ENCODE data around the gene MTHFD1L. TPM values are rescaled to one million over a fixed set of nuclear protein-coding genes. Genes with fewer than 3 reads are reported as not detected.

Gene MTHFD1L
- total and polyA plus RNA-seq, 2 donors (not counting 3 experiments of a cell fraction or from before 2014, with no cell fraction given) = 40.2 to 120 TPM

DNA sequence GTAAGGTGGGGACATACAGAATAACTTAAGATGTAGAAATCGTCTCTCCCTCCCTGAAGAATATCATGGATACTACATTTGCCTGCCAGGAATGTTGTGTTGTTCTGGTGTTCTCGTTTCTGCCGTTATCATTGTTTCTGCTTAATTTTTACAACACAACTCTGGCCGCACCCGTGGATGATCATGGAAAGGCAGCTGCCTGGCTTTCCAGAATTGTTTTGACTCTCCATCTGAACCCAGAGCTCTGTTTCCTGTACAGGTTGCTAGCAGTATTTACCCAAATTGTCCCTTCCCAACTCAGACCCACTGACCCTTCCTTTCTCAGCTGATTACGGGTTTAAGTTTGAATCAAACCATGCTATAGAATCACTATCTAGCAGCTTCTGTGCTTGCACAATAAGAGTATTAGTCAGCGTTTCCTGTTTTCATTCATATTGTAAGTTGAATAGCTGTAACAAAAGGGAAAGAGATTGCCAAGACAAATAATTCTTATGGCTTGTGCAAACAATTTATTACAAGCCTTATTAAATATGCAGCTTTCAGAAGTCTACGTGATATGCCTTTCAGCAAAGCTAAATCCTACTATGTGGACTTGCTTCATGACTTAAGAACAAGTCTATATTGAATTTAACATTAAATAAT is 139.0 kb downstream of the MTHFD1L start:
- no peak overlapping the region for H2AFZ ChIP-seq (ENCODE audit: low read depth, low read length)
- no peak overlapping the region for H3K4me3 ChIP-seq (replicated peaks in 1 of 3; ENCODE audit: insufficient read depth in 1 of 3, low read depth in 1 of 3, low read length in 3 of 3)
- TF ChIP-seq MYC (IDR thresholded peaks at IDR 0.05; ENCODE audit: low read depth, low read length) (no peak), POLR2A (IDR thresholded peaks at IDR 0.05; ENCODE audit: low read depth, low read length) (peak; percentile 71), JUN (IDR thresholded peaks at IDR 0.05; ENCODE audit: borderline replicate concordance, insufficient read depth, insufficient read length, low read depth) (peak; percentile 98), GATA2 (IDR thresholded peaks at IDR 0.05; ENCODE audit: insufficient read depth, insufficient read length, low read depth, low read length) (peak; percentile 85), FOS (IDR thresholded peaks at IDR 0.05; ENCODE audit: borderline replicate concordance, insufficient read depth, low read length) (peak; percentile 95), POLR2AphosphoS5 (IDR thresholded peaks at IDR 0.05; ENCODE audit: insufficient read depth, low read depth, low read length) (peak; percentile 80), EZH2 (IDR thresholded peaks at IDR 0.05; ENCODE audit: borderline replicate concordance, low read depth, low read length, severe bottlenecking) (no peak), MAX (IDR thresholded peaks at IDR 0.05; ENCODE audit: insufficient read depth, insufficient read length) (no peak)
- TF ChIP-seq, protein P1, sequence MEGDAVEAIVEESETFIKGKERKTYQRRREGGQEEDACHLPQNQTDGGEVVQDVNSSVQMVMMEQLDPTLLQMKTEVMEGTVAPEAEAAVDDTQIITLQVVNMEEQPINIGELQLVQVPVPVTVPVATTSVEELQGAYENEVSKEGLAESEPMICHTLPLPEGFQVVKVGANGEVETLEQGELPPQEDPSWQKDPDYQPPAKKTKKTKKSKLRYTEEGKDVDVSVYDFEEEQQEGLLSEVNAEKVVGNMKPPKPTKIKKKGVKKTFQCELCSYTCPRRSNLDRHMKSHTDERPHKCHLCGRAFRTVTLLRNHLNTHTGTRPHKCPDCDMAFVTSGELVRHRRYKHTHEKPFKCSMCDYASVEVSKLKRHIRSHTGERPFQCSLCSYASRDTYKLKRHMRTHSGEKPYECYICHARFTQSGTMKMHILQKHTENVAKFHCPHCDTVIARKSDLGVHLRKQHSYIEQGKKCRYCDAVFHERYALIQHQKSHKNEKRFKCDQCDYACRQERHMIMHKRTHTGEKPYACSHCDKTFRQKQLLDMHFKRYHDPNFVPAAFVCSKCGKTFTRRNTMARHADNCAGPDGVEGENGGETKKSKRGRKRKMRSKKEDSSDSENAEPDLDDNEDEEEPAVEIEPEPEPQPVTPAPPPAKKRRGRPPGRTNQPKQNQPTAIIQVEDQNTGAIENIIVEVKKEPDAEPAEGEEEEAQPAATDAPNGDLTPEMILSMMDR (IDR thresholded peaks at IDR 0.05; ENCODE audit: extremely low read depth in 1 of 2, insufficient read depth in 1 of 2, low read depth in 1 of 2, low read length in 2 of 2) = no peak
- intact Hi-C loops (cut with micrococcal nuclease) (loop anchor here (1.0 to 2.0 kb wide), 7 partner anchors 23 to 320 kb away; no protein-coding TSS in a partner anchor), dilution Hi-C loops (cut with MboI; ENCODE audit: extremely low pct_ligation_motif_present, low sequenced_read_pairs) (no loop called here)
- peak; percentile 100 for DNase-seq (ENCODE audit: low read depth, low spot score)
- H3K79me2 ChIP-seq (ENCODE audit: control insufficient read depth, insufficient read depth, low read length) = peaks cover 14% of the 10 kb centered on the region
- ChIA-PET POLR2A (interaction anchor here (0.6 to 1.6 kb wide), 5 partner anchors 25 to 321 kb away, joined by 3 to 12 read pairs (median 3); no protein-coding TSS in a partner anchor), CTCF (interaction anchor here (0.6 to 4.5 kb wide), 14 partner anchors 9 to 365 kb away, joined by 3 to 51 read pairs (median 4); partner anchors contain the start of gene MTHFD1L)
- no peaks in the 10 kb centered on the region for H3K27me3 ChIP-seq (ENCODE audit: control insufficient read depth in 2 of 2, insufficient read depth in 2 of 2, low read length in 2 of 2)
- peak overlapping the region; percentile 94 for H3K27ac ChIP-seq (ENCODE audit: insufficient read depth, low read depth, low read length)
- H3K36me3 ChIP-seq (ENCODE audit: control insufficient read depth in 2 of 2, extremely low read depth in 1 of 2, insufficient read depth in 2 of 2, low read length in 2 of 2) = no peaks in the 10 kb centered on the region
- H3K9me1 ChIP-seq (replicated peaks; ENCODE audit: control insufficient read depth, extremely low read depth, insufficient read depth, low read length) = no peaks in the 10 kb centered on the region
- H3K9me3 ChIP-seq (replicated peaks; ENCODE audit: control insufficient read depth, insufficient read depth, low read length) = no peaks in the 10 kb centered on the region
- peaks cover 41% of the 10 kb centered on the region for H3K4me1 ChIP-seq (ENCODE audit: control insufficient read depth, extremely low read depth, insufficient read depth, low read length)
- H3K9ac ChIP-seq (replicated peaks; ENCODE audit: extremely low read depth, insufficient read depth, low read length) = peak overlapping the region; percentile 85
- H4K20me1 ChIP-seq (replicated peaks; ENCODE audit: control insufficient read depth, extremely low read depth, insufficient read depth, low read length) = no peaks in the 10 kb centered on the region
- no TSS peak for BruUV-seq (replicated peaks)
- peak; percentile 99 for FAIRE-seq
- peak overlapping the region; percentile 62 for H3K4me2 ChIP-seq (ENCODE audit: insufficient read depth, low read length)
